GM23338 (cell line): ENCODE results near the gene B4GALT4. TPM values are rescaled to one million over a fixed set of nuclear protein-coding genes. Genes with fewer than 3 reads are reported as not detected.

Source experiments
- ATAC-seq: fragments of 200-7000 bp; cut with Tn5 transposase; 3 replicates; pipeline ENCODE4 v1.9.1; 2020
- DNase-seq: peaks from one replicate; pipeline ENCODE4 v3.0.0-alpha.2; 2015; ENCODE audit warnings: low spot score
- H2AFZ ChIP-seq: fragments of 200-600 bp; sonication (generic); 2 replicates; pipeline ENCODE4 v1.8.0; 2016; ENCODE audit warnings: antibody characterized with exemption, mild to moderate bottlenecking, moderate library complexity
- H3F3A ChIP-seq: fragments of 200-600 bp; sonication (generic); replicated peaks from 2 replicates; pipeline ENCODE4 v1.8.0; 2017; ENCODE audit warnings: antibody characterized with exemption, mixed run types, low read depth
- H3K27ac ChIP-seq: fragments of 200-600 bp; sonication (generic); 2 replicates; pipeline ENCODE4 v1.6.1; 2016; ENCODE audit warnings: low read depth
- H3K27me3 ChIP-seq: fragments of 200-600 bp; sonication (generic); 2 replicates; pipeline ENCODE4 v1.8.0; 2016; ENCODE audit warnings: mild to moderate bottlenecking, mixed run types, moderate library complexity; ENCODE audit not compliant: insufficient read depth
- H3K36me3 ChIP-seq: fragments of 200-600 bp; sonication (generic); 2 replicates; pipeline ENCODE4 v1.8.0; 2016; ENCODE audit warnings: mild to moderate bottlenecking; ENCODE audit not compliant: insufficient read depth
- H3K4me1 ChIP-seq: fragments of 200-600 bp; sonication (generic); 2 replicates; pipeline ENCODE4 v1.8.0; 2016; ENCODE audit warnings: mild to moderate bottlenecking, moderate library complexity; ENCODE audit not compliant: insufficient read depth
- H3K4me2 ChIP-seq: fragments of 200-600 bp; sonication (generic); 2 replicates; pipeline ENCODE4 v1.7.1; 2017; ENCODE audit warnings: mixed run types
- H3K4me3 ChIP-seq: fragments of 200-600 bp; sonication (generic); 2 replicates; pipeline ENCODE4 v1.6.1; 2016; ENCODE audit warnings: mixed run types
- H3K79me2 ChIP-seq: fragments of 200-600 bp; sonication (generic); replicated peaks from 2 replicates; pipeline ENCODE4 v1.8.0; 2017; ENCODE audit warnings: mild to moderate bottlenecking; ENCODE audit not compliant: insufficient read depth
- H3K9me2 ChIP-seq: fragments of 200-600 bp; sonication (generic); 2 replicates; pipeline ENCODE4 v1.8.0; 2017; ENCODE audit not compliant: insufficient read depth
- H4K20me1 ChIP-seq: fragments of 200-600 bp; sonication (generic); replicated peaks from 2 replicates; pipeline ENCODE4 v1.8.0; 2017; ENCODE audit warnings: mild to moderate bottlenecking; ENCODE audit not compliant: insufficient read depth
- H3K27ac Mint-ChIP-seq: 2 replicates; pipeline ENCODE4 v1.8.0; 2020; ENCODE audit warnings: inconsistent platforms, mild to moderate bottlenecking, moderate library complexity, mixed read lengths
- H3K27me3 Mint-ChIP-seq: 3 replicates; pipeline ENCODE4 v1.8.0; 2022; ENCODE audit warnings: low read depth, mild to moderate bottlenecking, moderate library complexity, mixed read lengths, inconsistent platforms; ENCODE audit not compliant: insufficient read depth, poor library complexity
- H3K36me3 Mint-ChIP-seq: 3 replicates; pipeline ENCODE4 v1.8.0; 2021; ENCODE audit warnings: low read depth, mild to moderate bottlenecking, inconsistent platforms, moderate library complexity, mixed read lengths
- H3K4me1 Mint-ChIP-seq: 3 replicates; pipeline ENCODE4 v1.8.0; 2020; ENCODE audit warnings: mild to moderate bottlenecking, inconsistent platforms, mixed read lengths
- H3K4me3 Mint-ChIP-seq: 3 replicates; pipeline ENCODE4 v1.8.0; 2021; ENCODE audit warnings: moderate library complexity, mild to moderate bottlenecking, inconsistent platforms, mixed read lengths
- H3K9me3 Mint-ChIP-seq: 3 replicates; pipeline ENCODE4 v1.8.0; 2020; ENCODE audit warnings: moderate library complexity, mild to moderate bottlenecking, inconsistent platforms, mixed read lengths
- CREB1 ChIP-seq: fragments of 250-450 bp; sonication (Bioruptor Pico); IDR thresholded peaks from 2 replicates; pipeline ENCODE4 v1.5.0; 2020; ENCODE audit warnings: low read depth, mild to moderate bottlenecking, moderate library complexity
- CTCF ChIP-seq, 2 experiments: fragments of 200-600 bp in 1 of 2; sonication (generic) in 1 of 2; conservative IDR thresholded peaks; 2 replicates each; pipeline versions ENCODE4 v1.5.1 to v1.6.1; 2016 to 2017; ENCODE audit warnings: antibody characterized with exemption in 2 of 2, low read depth in 2 of 2, mild to moderate bottlenecking in 2 of 2, moderate library complexity in 1 of 2
- ETS1 ChIP-seq: IDR thresholded peaks from 2 replicates; pipeline ENCODE4 v1.6.1; 2016; ENCODE audit warnings: antibody characterized with exemption
- EZH2 ChIP-seq: fragments of 200-600 bp; sonication (generic); IDR thresholded peaks from one replicate; pipeline ENCODE4 v1.8.0; 2017; ENCODE audit warnings: antibody characterized with exemption, mild to moderate bottlenecking, low read depth; ENCODE audit not compliant: unreplicated experiment
- EZH2phosphoT487 ChIP-seq: fragments of 200-600 bp; sonication (generic); IDR thresholded peaks from one replicate; pipeline ENCODE4 v1.8.1; 2018; ENCODE audit warnings: antibody characterized with exemption; ENCODE audit not compliant: unreplicated experiment
- JUNB ChIP-seq: IDR thresholded peaks from one replicate; pipeline ENCODE4 v1.6.1; 2016; ENCODE audit warnings: antibody characterized with exemption; ENCODE audit not compliant: unreplicated experiment
- NANOG ChIP-seq: IDR thresholded peaks from 2 replicates; pipeline ENCODE4 v1.6.1; 2016; ENCODE audit warnings: antibody characterized with exemption, borderline replicate concordance
- POLR2AphosphoS5 ChIP-seq: IDR thresholded peaks from 2 replicates; pipeline ENCODE4 v1.6.1; 2016; ENCODE audit warnings: antibody characterized with exemption, low read depth
- REST ChIP-seq: IDR thresholded peaks from one replicate; pipeline ENCODE4 v1.6.1; 2018; ENCODE audit warnings: antibody characterized with exemption; ENCODE audit not compliant: unreplicated experiment
- STAT1 ChIP-seq: IDR thresholded peaks from one replicate; pipeline ENCODE4 v1.6.1; 2016; ENCODE audit warnings: antibody characterized with exemption; ENCODE audit not compliant: unreplicated experiment
- ZNF114 ChIP-seq: fragments of 250-450 bp; sonication (Bioruptor Pico); IDR thresholded peaks from 2 replicates; pipeline ENCODE4 v1.5.0; 2020; ENCODE audit warnings: mild to moderate bottlenecking, moderate library complexity
- ZNF331 ChIP-seq: fragments of 250-450 bp; sonication (Bioruptor Pico); IDR thresholded peaks from 2 replicates; pipeline ENCODE4 v1.5.0; 2020; ENCODE audit warnings: low read depth, mild to moderate bottlenecking, moderate library complexity
- polyA plus RNA-seq: library from polyadenylated mRNA; unstranded; fragments of >200 nt; fragmentation: Nextera tagmentation; extraction: Ambion mirVana; gene quantifications from 2 replicates; pipeline ENCODE4 v1.2.1, GENCODE V29; 2016
- total RNA-seq: library from RNA; depleted of rRNA; stranded (reverse); fragments of >200 nt; shearing (Covaris generic); gene quantifications from 2 replicates; pipeline ENCODE4 v1.2.3, GENCODE V29; 2014
- TF ChIP-seq, protein P1 (sequence below): fragments of 250-450 bp; sonication (Bioruptor Pico); IDR thresholded peaks from 2 replicates; pipeline ENCODE4 v1.5.0; 2020; ENCODE audit warnings: mild to moderate bottlenecking, moderate library complexity

Gene B4GALT4
- total and polyA plus RNA-seq, 2 experiments from 2014 or later = 38.3 to 45.3 TPM

- H3K4me2 ChIP-seq = no peak overlapping the region
- no peak for DNase-seq
- no peaks in the 10 kb centered on the region for H3K9me3 Mint-ChIP-seq
Observed at GRCh38 chr3:119184111-119184510, 56.6 kb downstream of the B4GALT4 start.

More at GRCh38 chr3:119184111-119184510, 56.6 kb downstream of the B4GALT4 start:
- H3K4me1 ChIP-seq = no peaks in the 10 kb centered on the region
- H3K4me1 Mint-ChIP-seq = peaks cover 3% of the 10 kb centered on the region; the same call in 1 of the 3 replicates
- no peaks in the 10 kb centered on the region for H3K79me2 ChIP-seq
- no peaks in the 10 kb centered on the region for H3K27me3 Mint-ChIP-seq
- H3K4me3 Mint-ChIP-seq = no peak overlapping the region
- no peak for ATAC-seq
- no peaks in the 10 kb centered on the region for H4K20me1 ChIP-seq
- no peaks in the 10 kb centered on the region for H3K27me3 ChIP-seq
- H3K27ac ChIP-seq = no peak overlapping the region
- H3K36me3 Mint-ChIP-seq = no peaks in the 10 kb centered on the region
- H3K4me3 ChIP-seq = no peak overlapping the region
- TF ChIP-seq EZH2phosphoT487 (no peak), ETS1 (no peak), ZNF114 (CRISPR knock-in tag) (no peak), CREB1 (no peak), REST (no peak), EZH2 (no peak), JUNB (no peak), ZNF331 (CRISPR knock-in tag) (no peak), POLR2AphosphoS5 (no peak), CTCF (conservative IDR thresholded peaks at IDR 0.05; ENCODE audit: low read depth in 2 of 2) (no peak), STAT1 (no peak), NANOG (no peak)
- TF ChIP-seq, protein P1, sequence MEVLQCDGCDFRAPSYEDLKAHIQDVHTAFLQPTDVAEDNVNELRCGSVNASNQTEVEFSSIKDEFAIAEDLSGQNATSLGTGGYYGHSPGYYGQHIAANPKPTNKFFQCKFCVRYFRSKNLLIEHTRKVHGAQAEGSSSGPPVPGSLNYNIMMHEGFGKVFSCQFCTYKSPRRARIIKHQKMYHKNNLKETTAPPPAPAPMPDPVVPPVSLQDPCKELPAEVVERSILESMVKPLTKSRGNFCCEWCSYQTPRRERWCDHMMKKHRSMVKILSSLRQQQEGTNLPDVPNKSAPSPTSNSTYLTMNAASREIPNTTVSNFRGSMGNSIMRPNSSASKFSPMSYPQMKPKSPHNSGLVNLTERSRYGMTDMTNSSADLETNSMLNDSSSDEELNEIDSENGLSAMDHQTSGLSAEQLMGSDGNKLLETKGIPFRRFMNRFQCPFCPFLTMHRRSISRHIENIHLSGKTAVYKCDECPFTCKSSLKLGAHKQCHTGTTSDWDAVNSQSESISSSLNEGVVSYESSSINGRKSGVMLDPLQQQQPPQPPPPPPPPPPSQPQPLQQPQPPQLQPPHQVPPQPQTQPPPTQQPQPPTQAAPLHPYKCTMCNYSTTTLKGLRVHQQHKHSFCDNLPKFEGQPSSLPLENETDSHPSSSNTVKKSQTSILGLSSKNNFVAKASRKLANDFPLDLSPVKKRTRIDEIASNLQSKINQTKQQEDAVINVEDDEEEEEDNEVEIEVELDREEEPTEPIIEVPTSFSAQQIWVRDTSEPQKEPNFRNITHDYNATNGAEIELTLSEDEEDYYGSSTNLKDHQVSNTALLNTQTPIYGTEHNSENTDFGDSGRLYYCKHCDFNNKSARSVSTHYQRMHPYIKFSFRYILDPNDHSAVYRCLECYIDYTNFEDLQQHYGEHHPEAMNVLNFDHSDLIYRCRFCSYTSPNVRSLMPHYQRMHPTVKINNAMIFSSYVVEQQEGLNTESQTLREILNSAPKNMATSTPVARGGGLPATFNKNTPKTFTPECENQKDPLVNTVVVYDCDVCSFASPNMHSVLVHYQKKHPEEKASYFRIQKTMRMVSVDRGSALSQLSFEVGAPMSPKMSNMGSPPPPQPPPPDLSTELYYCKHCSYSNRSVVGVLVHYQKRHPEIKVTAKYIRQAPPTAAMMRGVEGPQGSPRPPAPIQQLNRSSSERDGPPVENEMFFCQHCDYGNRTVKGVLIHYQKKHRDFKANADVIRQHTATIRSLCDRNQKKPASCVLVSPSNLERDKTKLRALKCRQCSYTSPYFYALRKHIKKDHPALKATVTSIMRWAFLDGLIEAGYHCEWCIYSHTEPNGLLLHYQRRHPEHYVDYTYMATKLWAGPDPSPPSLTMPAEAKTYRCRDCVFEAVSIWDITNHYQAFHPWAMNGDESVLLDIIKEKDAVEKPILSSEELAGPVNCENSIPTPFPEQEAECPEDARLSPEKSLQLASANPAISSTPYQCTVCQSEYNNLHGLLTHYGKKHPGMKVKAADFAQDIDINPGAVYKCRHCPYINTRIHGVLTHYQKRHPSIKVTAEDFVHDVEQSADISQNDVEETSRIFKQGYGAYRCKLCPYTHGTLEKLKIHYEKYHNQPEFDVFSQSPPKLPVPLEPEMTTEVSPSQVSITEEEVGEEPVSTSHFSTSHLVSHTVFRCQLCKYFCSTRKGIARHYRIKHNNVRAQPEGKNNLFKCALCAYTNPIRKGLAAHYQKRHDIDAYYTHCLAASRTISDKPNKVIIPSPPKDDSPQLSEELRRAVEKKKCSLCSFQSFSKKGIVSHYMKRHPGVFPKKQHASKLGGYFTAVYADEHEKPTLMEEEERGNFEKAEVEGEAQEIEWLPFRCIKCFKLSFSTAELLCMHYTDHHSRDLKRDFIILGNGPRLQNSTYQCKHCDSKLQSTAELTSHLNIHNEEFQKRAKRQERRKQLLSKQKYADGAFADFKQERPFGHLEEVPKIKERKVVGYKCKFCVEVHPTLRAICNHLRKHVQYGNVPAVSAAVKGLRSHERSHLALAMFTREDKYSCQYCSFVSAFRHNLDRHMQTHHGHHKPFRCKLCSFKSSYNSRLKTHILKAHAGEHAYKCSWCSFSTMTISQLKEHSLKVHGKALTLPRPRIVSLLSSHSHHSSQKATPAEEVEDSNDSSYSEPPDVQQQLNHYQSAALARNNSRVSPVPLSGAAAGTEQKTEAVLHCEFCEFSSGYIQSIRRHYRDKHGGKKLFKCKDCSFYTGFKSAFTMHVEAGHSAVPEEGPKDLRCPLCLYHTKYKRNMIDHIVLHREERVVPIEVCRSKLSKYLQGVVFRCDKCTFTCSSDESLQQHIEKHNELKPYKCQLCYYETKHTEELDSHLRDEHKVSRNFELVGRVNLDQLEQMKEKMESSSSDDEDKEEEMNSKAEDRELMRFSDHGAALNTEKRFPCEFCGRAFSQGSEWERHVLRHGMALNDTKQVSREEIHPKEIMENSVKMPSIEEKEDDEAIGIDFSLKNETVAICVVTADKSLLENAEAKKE (CRISPR knock-in tag) = no peak
- H2AFZ ChIP-seq = no peak overlapping the region
- no peak overlapping the region for H3K27ac Mint-ChIP-seq
- H3F3A ChIP-seq = no peaks in the 10 kb centered on the region
- H3K36me3 ChIP-seq = no peaks in the 10 kb centered on the region
- no peaks in the 10 kb centered on the region for H3K9me2 ChIP-seq
